AG09319 (cell line): ENCODE results near the gene ATL3.
"Not testable (repeated sequence)": the region's sequence is repeated elsewhere in the genome, so short reads cannot be mapped to it uniquely, and the experiment has no call there.

ENCODE experiments used
- DNase-seq: peaks from one replicate; pipeline ENCODE4 v3.0.0-alpha.2; 2010; ENCODE audit warnings: low read depth; ENCODE audit errors: extremely low read depth
- TF ChIP-seq, protein P1 (sequence below): IDR thresholded peaks from 2 replicates; pipeline ENCODE4 v1.5.1; 2011; ENCODE audit warnings: low read depth, mild to moderate bottlenecking, inconsistent platforms, low read length, moderate library complexity

Gene ATL3

DNA sequence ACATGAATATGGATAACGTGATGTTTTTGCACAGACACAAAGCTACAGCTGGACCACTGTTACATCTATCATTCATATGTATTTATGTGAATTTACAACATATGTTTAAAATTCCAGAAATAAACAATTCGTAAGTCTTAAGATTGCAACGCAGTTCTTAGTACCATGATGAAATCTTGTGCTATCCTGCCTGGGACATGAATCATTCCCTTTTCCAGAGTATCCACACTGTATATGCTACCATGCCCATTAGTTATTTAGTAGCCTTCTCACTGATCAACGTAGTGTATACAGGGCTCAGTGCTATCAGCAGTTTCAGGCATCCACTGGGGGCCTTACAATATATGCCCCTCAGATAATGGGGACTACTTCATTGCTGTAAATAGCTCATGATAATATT, 4.3 kb downstream of the ATL3 start:
- TF ChIP-seq, protein P1, sequence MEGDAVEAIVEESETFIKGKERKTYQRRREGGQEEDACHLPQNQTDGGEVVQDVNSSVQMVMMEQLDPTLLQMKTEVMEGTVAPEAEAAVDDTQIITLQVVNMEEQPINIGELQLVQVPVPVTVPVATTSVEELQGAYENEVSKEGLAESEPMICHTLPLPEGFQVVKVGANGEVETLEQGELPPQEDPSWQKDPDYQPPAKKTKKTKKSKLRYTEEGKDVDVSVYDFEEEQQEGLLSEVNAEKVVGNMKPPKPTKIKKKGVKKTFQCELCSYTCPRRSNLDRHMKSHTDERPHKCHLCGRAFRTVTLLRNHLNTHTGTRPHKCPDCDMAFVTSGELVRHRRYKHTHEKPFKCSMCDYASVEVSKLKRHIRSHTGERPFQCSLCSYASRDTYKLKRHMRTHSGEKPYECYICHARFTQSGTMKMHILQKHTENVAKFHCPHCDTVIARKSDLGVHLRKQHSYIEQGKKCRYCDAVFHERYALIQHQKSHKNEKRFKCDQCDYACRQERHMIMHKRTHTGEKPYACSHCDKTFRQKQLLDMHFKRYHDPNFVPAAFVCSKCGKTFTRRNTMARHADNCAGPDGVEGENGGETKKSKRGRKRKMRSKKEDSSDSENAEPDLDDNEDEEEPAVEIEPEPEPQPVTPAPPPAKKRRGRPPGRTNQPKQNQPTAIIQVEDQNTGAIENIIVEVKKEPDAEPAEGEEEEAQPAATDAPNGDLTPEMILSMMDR = no peak
- DNase-seq = no peak

DNA sequence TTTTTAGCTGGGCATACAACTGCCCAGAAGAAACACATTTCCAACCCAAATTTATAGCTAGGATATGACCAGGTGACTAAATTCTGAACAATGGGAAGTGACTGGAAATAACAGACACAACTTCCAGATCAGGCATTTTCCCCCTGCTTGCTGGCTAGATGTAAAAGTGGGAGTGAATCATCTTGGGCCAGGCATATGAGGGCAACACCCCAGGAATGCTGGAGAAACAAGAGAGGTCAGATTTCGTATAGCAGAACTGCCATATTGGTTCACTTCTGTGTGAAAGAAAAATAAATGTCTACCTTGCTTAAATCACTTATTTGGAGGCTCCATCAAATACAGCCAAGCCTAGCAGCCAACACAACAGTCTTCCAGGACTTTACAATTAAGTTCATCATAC, 7.4 kb downstream of the ATL3 start:
- DNase-seq = no peak
- TF ChIP-seq, protein P1 = no peak

DNA sequence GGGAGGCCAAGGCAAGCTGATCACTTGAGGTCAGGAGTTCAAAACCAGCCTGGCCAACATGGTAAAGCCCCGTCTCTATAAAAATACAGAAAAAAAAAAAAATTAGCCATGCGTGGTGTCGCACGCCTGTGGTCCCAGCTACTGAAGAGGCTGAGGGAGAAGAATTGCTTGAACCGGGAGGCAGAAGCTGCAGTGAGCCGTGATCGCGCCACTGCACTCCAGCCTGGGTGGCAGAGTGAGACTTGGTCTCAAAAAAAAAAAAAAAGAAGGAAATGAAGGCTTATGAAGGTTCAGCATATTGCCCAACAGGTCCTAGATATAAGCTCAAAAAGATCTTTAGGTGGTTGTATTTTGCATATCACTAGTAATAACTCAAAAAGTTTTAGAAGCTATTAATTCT, 10.2 kb downstream of the ATL3 start:
- no peak for DNase-seq

GRCh38 chr11:63652671-63653070, 18.5 kb downstream of the ATL3 start:
- TF ChIP-seq, protein P1 = no peak

More for the DNA sequence above, 10.2 kb downstream of the ATL3 start:
- TF ChIP-seq, protein P1 = no peak

GRCh38 chr11:63643205-63643604, 28.0 kb downstream of the ATL3 start:
- DNase-seq = no peak
- TF ChIP-seq, protein P1 = no peak

More at GRCh38 chr11:63652671-63653070, 18.5 kb downstream of the ATL3 start:
- no peak for DNase-seq

DNA sequence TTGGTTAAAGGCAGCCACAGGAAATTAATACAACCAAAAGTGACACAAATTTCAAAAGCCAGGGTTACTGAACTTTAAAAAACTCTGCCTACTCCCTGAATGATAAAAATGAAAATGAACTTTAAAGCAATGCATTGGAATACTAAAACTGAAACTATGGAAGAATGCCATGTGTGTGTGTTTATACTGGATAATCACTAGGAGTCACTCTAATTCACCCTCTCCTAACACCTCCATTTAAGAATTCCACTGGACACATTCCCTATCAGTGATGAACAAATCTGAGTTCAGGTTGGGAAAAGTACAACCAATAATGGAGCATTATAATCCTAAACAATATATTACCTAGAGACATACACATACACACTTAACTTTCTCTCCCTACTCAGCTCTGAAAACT, 29.4 kb downstream of the ATL3 start:
- TF ChIP-seq, protein P1 = no peak; the same call in 1 of the 2 replicates
- peak; percentile 3 for DNase-seq

GRCh38 chr11:63639199-63639832, 31.9 kb downstream of the ATL3 start:
- peak; percentile 12 for DNase-seq
- TF ChIP-seq, protein P1 = peak; percentile 36

- DNase-seq = not testable (repeated sequence)
Observed at GRCh38 chr11:63638436-63638835, 32.7 kb downstream of the ATL3 start.
